Measurements from ENCODE around the gene ATP13A2.

Gene ATP13A2

GRCh38 chr1:16961297-16962133, 50.2 kb downstream of the ATP13A2 start:
- no peak for DNase-seq (ENCODE audit: low read depth)
- TF ChIP-seq CTCF (conservative IDR thresholded peaks at IDR 0.05; ENCODE audit: low read length): no peak
- H3K4me3 ChIP-seq (ENCODE audit: low read length): peak overlapping the region; percentile 56

GRCh38 chr1:16960560-16961296, 51.0 kb downstream of the ATP13A2 start:
- peak overlapping the region; percentile 56 for H3K4me3 ChIP-seq (ENCODE audit: low read length)
- peak; percentile 80 for DNase-seq (ENCODE audit: low read depth)

GRCh38 chr1:16958475-16958874, 53.3 kb downstream of the ATP13A2 start:
- no peak overlapping the region for H3K4me3 ChIP-seq (ENCODE audit: low read length)
- no peak for DNase-seq (ENCODE audit: low read depth)
- TF ChIP-seq CTCF (conservative IDR thresholded peaks at IDR 0.05; ENCODE audit: low read length): no peak

More at GRCh38 chr1:16960560-16961296, 51.0 kb downstream of the ATP13A2 start:
- peak; percentile 61 for TF ChIP-seq CTCF (conservative IDR thresholded peaks at IDR 0.05; ENCODE audit: low read length)

- H3K4me3 ChIP-seq (ENCODE audit: low read length): no peak overlapping the region
- no peak for DNase-seq (ENCODE audit: low read depth)
- no peak for TF ChIP-seq CTCF (conservative IDR thresholded peaks at IDR 0.05; ENCODE audit: low read length)
Observed at GRCh38 chr1:16957731-16958130, 54.0 kb downstream of the ATP13A2 start.

GRCh38 chr1:16956775-16957174, 55.0 kb downstream of the ATP13A2 start:
- no peak for TF ChIP-seq CTCF (conservative IDR thresholded peaks at IDR 0.05; ENCODE audit: low read length)
- no peak overlapping the region for H3K4me3 ChIP-seq (ENCODE audit: low read length)
- no peak for DNase-seq (ENCODE audit: low read depth)

GRCh38 chr1:16955186-16955585, 56.5 kb downstream of the ATP13A2 start:
- no peak for DNase-seq (ENCODE audit: low read depth)
- H3K4me3 ChIP-seq (ENCODE audit: low read length): no peak overlapping the region
- TF ChIP-seq CTCF (conservative IDR thresholded peaks at IDR 0.05; ENCODE audit: low read length): no peak
